T-helper 9 cell (primary cell): Measurements from ENCODE around the gene MIDN.

Source experiments
- DNase-seq: peaks from one replicate; pipeline ENCODE4 v3.0.0-alpha.2; 2020

The MIDN gene

DNA sequence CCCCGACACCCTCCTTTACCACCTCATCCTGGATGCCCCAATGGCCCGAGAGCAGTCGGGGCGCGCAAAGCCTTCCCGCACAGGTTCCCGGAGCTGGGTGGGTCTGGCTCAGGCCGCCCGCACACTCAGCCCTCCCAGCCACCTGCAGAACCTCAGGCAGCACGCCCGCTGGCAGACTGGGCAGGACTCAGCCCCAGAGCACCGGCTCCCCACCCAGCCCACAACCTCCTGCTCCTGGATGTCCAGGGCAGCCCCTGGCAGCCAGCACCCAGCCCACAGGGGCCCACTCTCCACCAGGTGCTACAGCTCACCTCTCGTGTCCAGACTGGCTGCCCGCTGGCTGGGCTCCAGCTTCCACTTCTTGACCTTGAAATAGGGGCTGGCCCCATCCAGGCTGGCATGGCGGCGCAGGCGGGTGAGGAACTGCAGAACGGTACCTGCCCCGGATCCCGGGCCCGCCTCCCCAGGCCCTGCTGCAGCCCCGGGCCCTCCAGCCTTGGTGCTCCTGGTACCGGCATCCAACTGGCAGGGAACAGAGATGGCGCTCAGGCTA lies 15.2 kb upstream of the MIDN start:
- no peak for DNase-seq

DNA sequence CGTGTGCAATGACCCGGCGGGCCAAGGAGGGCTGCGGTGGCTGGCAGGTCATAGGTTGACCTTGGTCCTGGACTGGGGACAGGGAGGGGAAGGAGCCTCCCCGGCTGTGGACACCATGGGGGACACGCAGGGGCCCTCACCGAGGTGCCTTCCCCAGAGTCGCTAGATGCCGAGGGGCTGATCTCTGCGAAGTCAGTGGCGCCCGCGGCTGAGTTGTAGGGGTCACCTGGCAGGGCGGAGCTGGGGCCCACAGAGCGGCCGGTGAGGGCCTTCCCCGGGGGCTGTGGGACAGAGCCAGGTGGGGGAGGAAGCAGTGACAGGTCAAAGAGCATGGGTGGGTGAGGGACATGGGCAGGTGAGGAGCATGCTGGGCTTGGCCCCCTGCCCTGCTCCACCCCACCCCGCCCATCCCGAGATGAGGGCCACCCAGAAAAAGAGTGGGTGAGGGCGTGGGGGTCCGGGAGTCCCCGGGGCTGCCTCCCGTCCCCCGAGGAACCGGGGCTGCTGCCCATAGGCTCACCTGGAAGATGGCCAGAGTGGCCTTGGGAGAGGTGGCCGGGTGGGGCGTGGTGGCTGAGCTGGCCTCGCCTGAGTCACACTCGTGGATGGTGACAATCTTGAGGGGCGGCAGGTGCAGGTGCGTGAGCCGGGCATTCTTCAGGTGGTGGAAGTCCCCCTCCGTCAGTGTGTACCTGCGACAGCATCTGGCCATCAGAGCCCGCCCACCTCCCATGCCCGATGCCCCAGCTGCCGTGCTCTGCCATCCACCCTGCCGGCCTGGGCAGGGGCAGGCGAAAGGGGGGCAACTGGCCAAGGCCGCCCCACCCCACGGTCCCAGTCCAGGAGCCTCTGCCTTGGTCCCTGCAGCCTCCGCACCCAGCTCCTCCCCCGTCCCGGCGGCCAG lies 14.1 kb upstream of the MIDN start:
- DNase-seq, result no peak

DNA sequence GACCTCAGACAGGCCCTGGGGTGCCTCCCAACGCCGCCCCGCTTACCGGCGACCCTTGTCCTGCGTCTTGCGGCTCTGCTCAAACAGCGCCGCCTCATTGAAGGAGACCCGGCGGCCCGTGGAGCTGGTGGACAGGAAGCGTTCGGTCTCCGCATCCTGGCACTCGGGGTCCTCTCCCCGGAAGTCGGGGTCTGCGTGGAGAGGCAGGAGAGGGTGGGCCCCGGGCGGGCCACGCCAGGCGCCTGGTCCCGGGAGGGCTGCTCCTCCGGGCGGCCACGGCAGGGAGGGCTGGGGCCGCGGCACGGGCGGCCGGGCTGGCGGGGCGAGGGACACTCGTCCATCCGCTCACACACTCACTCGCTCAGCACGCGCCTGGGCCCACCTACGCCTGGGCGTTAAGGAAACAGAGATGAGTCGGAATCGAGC lies 13.4 kb upstream of the MIDN start:
- DNase-seq, result no peak

DNA sequence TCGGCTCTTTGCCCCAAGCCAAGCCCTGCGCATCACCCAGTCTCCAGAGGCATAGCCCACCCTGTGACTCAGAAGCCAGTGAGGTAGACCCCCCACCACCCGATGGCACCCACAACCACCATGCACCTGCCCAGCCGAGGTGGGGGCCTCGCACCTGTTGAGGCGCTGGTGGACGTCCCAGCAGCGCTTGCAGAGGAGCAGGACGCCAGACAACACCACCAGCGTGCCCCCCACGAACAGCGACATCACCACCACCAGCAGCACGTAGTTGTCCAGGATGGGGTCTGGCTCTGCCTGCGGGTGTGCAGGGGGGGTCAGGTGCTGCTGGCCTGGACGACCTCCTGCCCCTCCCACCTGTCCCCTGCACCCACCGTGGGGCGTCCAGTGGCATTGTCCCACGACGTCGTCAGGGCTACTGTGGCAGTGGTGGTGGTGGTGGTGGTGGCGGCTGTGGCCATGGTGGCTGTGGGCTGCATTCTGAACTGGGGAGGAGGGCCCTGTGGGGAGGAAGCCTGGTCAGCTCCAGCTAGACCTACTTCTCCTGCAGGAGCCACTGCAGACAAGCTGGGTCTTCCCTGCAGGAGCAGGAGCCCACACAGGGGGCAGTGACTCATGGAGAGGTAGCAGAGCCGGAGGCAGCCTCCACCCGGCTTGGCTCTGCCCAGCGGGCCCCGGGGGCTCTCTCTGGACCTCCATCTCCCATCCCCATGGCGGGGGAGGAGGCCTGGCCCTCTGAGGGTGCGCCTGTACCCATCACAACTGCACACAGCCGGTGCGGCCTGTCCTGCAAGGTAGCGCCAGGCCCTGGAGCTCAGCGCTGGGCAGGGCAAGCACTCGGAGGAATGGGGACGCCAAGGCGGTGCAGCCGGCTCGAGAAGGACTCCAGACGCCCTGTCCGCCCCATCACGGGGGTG lies 12.5 kb upstream of the MIDN start:
- DNase-seq, result no peak

DNA sequence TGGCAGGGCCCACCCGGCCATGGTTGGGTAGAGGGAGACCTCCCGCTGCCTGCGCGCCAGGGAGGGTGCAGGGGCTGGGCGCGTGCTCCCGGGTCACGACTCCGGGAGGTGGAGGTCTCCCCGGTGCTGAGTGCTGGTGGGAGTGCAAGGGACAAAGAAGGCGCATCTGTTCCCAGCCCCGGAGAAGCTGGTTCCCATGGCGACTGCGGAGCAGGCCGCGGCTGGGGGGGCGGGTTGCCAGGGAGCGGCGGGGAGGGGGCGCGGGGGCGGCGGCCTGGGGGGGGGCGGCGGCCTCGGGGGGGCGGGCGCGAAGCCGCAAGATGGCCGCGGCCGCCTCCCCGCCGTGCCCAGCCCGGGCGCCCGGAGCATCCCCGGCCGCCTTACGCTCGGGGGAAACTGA lies 11.8 kb upstream of the MIDN start:
- DNase-seq, result no peak

DNA sequence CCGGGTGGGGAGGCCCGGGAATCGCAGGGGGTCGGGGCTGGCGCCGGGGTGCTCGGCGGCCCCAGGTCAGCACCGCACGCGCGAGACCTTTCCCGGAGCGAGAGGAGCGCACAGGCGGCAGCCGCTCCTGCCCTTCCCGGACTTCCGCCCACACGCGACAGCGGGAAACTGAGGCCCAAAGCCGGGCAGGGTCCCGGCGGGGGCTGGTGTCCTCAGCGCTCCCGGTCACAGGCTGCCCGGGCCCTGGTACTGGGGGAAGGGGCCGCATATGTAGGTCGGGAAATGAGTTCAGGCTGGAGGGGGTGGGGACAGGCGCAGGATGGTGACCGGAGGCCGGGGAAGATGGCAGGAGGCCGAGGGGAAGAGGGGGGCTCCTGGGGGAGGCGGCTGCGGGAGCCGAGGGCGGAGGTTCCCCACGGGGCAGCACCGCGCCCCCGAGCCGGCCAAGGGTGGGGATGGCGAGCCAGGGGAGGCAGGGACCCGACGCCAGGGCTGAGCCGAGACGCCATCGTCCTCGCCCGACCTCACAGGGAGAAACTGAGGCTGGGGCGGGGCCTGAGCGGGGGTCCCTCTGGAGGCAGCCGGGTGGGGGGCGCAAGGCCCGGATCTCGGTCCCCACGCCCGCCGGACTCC lies 11.2 kb upstream of the MIDN start:
- no peak for DNase-seq

DNA sequence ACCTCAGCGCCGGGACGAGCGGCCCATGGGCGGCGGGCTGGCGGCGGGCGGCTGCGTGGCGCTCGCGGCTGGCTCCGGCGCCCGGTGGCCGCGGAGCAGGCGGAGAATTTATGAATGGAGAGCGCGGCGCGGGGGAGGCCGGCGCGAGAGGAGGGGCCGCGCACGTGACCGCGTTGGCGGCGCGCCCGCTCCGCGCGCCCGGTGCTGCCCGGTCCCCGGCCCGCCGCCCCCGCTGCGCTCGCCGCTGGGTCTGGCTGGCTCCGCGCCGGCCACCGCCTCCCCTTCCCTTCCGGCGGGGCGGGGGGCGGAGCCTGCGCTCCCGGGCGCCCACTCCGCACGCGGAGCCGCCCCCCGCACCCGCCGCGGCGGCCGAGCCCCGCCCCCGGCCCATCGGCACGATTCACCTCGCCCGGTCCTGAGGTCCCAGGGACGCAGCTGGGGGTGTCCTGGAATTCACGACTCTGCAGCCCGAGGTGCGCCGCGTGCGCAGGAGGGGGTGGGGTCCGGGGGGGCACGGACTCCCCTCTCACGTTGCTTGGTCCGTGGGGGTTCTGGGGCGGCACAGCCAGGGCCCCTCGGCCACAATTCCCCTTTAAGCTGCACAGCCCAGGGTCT lies 10.5 kb upstream of the MIDN start, which contains the start of gene CBARP:
Gene CBARP (minus strand): TSS at position 252 of the 615 bp plus-strand sequence. CDS start 1,905 bp downstream, outside the sequence.
- no peak for DNase-seq

DNA sequence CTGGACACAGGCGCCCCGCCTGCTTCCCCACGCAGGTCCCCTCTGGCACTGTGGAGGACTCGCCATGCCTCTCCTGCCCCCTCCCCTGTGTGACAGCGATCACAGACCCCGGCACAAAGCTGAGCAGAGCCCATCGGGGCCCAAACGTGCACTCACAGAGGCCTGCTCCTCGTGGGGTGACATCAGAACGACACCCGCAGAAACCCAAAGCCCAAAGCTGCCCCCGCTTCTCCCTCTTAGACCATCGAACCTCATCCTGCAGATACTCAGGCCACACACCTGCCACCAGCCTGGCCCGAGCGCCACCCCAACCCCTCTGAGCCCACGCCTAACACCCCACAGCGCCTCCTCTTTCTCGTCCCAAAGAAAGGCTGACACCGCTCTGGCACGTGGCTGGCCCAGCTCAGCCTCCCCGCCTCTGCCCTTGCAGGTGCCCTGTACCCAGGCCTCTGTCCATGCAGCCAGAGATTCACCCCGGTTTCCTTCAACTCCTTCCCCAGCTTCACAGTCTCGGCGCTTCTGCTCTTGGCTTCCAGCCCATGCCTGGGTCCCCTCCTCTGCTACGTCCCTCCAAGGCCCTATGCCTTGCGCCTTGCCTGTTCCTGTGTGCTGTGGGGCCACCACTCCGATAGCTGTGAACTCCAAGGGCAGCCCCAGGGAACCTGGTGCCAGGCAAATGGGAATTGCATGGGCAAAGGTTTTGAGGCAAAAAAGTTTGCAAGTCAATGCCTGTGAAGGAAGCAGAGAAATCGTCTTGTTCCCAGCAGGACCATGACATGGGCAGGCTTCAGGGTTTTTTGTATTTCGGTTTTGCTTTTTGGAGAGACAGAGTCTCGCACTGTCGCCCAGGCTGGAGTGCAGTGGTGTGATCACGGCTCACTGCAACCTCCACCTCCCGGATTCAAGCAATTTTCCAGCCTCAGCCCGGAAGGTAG lies 9.7 kb upstream of the MIDN start:
- DNase-seq, result no peak

DNA sequence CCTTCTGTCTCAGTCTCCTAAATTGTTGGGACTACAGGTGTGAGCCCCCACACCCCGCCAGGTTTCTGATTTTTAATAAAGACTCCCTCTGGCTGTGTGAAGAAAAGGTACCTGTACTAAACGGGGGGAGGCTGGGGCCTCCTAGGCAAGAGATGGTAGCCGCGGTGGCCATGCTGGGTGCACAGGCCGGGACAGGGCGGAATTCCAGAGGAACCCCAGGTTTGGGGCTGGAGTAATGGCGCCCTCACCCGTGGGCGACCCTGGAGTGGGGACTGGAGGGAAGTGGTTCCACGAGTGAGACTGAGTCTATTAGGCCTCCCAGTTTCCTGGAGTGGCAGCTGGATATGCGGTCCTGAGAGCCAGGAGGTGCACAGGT lies 9.0 kb upstream of the MIDN start:
- no peak for DNase-seq

DNA sequence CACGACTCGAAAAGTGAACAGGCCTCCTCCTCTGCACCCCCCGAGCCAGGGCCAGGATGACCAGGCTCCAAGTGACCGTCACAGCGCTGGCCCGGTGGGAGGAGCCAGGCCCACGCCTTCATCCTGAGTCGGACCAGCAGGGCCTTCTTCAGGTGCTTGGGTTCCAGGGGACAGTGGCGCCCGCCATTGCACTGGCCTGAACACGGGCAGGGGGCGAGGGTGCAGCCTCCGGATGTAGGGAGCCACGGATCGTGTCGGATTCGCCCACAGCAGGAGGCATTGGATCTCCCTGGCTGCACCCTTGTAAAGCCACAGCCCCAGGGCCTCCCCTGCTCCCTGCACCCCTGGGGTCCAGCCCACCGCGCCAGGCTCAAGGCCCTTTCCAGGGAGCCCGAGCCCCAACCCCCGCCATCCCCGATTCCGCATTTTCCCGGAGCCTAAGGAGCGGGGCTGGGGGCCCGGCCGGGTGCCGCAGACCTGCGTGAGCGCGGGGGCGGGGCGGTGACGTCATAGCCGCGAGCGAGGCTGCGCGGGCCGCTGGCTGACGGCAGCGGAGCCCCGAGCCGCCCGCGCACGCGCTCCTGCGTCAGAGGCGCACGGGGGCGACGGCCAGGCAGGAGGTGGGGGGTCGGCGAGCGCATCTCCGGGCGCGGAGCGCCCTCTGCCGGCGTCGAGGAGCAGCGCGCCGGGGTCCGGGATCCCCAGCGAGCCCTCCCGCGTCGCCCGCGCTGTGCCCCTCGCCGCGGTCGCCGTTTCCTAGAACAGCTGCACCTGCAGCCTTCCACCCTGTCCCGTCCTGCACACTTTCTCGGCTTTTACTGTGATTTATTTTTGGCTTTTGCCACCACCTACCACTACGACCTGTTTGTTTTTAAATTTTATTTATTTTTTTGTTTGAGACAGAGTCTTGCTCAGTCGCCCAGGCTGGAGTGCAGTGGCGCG lies 8.3 kb upstream of the MIDN start:
- DNase-seq, result peak; percentile 94

DNA sequence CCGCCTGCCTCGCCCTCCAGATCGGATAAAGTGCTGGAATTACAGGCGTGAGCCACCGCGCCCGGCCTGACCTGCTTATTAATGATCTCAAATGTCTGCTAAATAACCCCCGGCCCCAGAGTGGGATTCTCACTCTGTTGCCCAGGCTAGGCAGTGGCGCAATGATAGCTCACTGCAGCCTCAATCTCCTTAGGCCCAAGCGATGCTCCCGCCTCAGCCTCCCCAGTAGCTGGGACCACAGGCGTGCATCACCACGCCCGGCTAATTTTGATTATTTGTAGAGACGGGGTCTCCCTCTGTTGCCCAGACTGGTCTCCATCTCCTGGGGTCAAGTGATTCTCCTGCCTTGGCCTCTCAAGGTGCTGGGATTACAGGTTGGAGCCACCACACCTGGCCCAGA lies 7.5 kb upstream of the MIDN start:
- DNase-seq, result no peak

DNA sequence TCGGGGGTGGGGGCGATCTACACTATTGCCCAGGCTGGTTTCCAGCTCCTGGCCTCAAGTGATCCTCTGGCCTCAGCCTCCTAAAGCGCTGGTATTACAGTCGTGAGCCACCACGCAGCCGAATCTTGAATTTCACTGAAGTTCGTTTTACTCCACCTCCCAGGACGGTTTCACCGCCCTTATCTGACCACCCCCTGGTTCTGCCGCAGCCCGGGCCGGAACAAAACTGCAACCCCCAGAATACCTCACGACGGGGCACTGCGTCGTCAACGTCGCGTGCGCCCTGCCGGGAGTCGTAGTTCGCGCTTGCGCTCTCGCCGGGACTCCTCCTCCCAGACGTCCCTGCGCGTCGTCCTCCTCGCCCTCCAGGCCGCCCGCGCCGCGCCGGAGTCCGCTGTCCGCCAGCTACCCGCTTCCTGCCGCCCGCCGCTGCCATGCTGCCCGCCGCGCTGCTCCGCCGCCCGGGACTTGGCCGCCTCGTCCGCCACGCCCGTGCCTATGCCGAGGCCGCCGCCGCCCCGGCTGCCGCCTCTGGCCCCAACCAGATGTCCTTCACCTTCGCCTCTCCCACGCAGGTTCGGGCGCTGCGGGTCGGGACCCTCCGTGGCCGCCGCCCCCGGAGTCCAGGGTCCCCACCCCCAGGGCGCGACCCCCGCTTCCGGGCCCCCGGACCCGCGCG lies 6.8 kb upstream of the MIDN start, which contains the start of gene ATP5F1D:
Gene ATP5F1D (plus strand): TSS at position 335 of the 679 bp plus-strand sequence. CDS start 100 bp downstream, at position 435.
- peak; percentile 83 for DNase-seq

DNA sequence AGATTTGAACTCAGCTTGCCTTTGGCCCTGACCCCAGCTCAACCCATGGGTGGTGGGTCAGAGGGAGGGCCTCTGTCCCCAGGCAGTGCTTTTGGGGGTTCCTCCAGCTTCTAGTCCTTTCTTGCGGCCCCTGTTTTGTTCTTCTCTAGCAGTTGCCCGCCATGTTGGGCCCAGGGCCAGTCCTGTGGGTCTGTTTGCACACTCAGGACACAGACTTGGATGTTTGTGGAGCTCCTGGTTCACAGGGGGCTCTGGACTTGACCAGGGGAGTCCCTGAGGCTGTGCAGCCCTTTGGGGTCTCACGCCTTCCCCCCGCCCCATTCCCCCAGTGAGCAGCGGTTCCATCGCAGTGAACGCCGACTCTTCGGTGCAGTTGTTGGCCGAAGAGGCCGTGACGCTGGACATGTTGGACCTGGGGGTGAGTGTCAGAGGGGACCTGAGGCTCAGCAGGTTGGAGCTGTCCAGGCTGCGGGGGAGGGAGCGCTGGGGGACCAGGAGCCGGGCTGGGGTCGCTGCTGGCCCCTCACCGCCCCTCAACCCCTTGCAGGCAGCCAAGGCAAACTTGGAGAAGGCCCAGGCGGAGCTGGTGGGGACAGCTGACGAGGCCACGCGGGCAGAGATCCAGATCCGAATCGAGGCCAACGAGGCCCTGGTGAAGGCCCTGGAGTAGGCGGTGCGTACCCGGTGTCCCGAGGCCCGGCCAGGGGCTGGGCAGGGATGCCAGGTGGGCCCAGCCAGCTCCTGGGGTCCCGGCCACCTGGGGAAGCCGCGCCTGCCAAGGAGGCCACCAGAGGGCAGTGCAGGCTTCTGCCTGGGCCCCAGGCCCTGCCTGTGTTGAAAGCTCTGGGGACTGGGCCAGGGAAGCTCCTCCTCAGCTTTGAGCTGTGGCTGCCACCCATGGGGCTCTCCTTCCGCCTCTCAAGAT lies 4.4 kb upstream of the MIDN start:
- peak; percentile 83 for DNase-seq

DNA sequence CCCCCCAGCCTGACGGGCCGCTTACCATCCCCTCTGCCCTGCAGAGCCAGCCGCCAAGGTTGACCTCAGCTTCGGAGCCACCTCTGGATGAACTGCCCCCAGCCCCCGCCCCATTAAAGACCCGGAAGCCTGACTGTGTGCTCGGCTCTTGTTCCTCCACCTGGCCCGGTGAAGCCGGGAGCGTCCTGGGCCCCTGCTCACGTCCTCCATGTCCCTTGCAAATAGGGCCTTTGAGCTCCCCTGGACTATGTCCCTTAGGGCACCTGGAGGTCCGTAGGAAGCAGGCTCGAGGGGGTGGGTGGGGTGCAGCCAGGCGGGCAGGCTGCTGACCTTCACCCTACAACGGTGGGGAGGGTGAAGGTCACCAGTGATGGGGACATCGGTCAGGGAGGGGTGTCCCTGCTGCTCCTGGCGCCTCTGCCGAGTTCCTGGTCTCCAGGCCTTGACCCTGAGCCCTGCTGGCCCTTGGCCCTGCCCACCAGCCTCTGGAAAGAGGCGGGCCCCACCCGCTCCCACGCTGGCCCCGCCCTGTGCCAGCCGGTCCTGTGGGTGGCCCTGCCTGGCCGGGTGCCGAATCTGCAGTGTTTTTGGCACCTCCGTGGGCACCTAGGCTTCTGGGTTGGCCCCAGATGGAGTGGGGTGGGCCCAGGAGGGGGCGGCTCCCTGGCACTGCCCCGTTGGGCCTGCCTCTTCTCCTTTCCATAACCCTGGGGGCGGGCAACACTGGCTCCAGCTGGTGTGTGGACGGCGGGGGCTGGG lies 3.5 kb upstream of the MIDN start:
- DNase-seq, result no peak

DNA sequence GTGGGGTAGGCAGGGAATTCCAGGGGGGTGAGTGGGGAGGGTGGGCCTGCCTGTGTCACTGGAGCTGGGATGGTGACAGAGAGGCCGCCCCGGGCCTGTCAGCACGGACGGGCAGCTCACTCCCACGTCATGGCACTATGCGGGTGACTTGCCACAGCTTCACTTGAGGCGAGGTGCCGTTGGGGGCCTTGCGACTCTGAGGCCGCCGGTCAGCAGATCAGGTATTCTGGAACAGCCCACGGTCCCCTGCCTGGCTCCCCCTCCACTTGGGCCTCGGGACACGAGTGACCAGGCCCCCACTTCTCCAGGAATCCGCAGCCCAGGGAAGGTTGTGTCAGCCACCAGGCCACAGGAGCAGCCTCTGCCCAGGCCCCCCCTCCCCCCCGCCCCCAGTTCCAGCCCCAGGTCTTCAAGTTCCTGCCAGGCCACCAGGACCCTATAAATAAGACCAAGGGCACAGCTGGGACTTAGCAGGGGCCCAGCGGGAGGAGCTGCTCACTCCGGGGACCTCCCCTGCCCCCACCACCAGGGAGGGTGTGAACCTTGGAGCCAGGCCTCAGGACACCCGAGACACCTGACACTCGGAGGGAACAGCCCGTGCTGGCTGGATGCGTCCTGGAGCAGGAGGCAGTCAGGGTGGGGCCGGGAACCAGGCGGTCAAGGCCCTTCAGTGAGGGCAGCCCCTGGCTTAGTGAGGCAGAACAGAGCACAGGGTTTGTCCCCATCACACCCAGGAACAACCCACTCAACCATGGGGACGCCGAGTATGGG lies 2.7 kb upstream of the MIDN start:
- no peak for DNase-seq
